K562 (cell line): ENCODE measurements around the gene PCDHGA12. TPM values are rescaled to one million over a fixed set of nuclear protein-coding genes. Genes with fewer than 3 reads are reported as not detected.

Experiments used
- CGGBP1 ChIP-seq: fragments of 250-450 bp; sonication (Bioruptor Pico); IDR thresholded peaks from 2 replicates; pipeline ENCODE4 v1.9.0; 2021; ENCODE audit warnings: mild to moderate bottlenecking
- KDM2B ChIP-seq: fragments of 250-450 bp; sonication (Bioruptor Pico); IDR thresholded peaks from 2 replicates; pipeline ENCODE4 v1.8.0; 2021; ENCODE audit warnings: mild to moderate bottlenecking, moderate library complexity
- RAD21 ChIP-seq, 2 experiments: fragments of 250-450 bp in 1 of 2; fragments of 450-650 bp in 1 of 2; sonication (Bioruptor Pico) in 1 of 2; formaldehyde crosslinking in 1 of 2; IDR thresholded peaks in 1 of 2; conservative IDR thresholded peaks in 1 of 2; 2 replicates each; pipeline versions ENCODE4 v1.4.0 to v1.8.0; 2020 to 2022; ENCODE audit warnings: mild to moderate bottlenecking in 2 of 2, moderate library complexity in 1 of 2
- RBM22 ChIP-seq: fragments of 200-400 bp; formaldehyde crosslinking; IDR thresholded peaks from 2 replicates; pipeline ENCODE4 v1.6.1; 2018; ENCODE audit warnings: low read length, low read depth; ENCODE audit not compliant: poor library complexity, severe bottlenecking
- SMC3 ChIP-seq: conservative IDR thresholded peaks from 2 replicates; pipeline ENCODE4 v1.6.1; 2011; ENCODE audit warnings: low read depth, low read length, improper control_type of control experiment; ENCODE audit not compliant: insufficient read depth
- ZC3H11A ChIP-seq: IDR thresholded peaks from 2 replicates; pipeline ENCODE4 v1.6.1; 2012; ENCODE audit warnings: low read depth, low read length, improper control_type of control experiment
- ZNF239 ChIP-seq: fragments of 250-450 bp; sonication (Bioruptor Pico); IDR thresholded peaks from 2 replicates; pipeline ENCODE4 v1.4.0; 2020; ENCODE audit warnings: mild to moderate bottlenecking
- polyA plus RNA-seq, 8 experiments: library from polyadenylated mRNA; depleted of rRNA in 4 of 8; stranded (reverse) in 5 of 8; unstranded in 3 of 8; fragments of >200 nt; fragmentation: Nextera tagmentation in 2 of 8; fragmentation: Illumina TruSeq in 1 of 8; extraction: Ambion mirVana in 2 of 8; extraction: Trizol in 1 of 8; gene quantifications; 2 replicates each; pipeline versions ENCODE4 v1.2.1 to v1.2.3, GENCODE V29; 2011 to 2014; ENCODE audit warnings: inconsistent platforms in 1 of 8, missing spikeins in 1 of 8
- total RNA-seq, 7 experiments: library from RNA; depleted of rRNA in 6 of 7; stranded (reverse); fragments of >200 nt in 6 of 7; fragmentation: Illumina TruSeq in 2 of 7; extraction: Trizol in 2 of 7; gene quantifications; 2 replicates each; pipeline versions ENCODE4 v1.2.1 to v1.2.3, GENCODE V29; 2011 to 2021; ENCODE audit warnings: low replicate concordance in 1 of 7
- TF ChIP-seq, protein P1 (sequence below), 3 experiments: IDR thresholded peaks in 2 of 3; conservative IDR thresholded peaks in 1 of 3; 2 replicates each; pipeline ENCODE4 v1.5.1; 2011 to 2012; ENCODE audit warnings: low read length in 3 of 3, mild to moderate bottlenecking in 3 of 3, control low read depth in 2 of 3, improper control_type of control experiment in 1 of 3, inconsistent platforms in 1 of 3, low read depth in 1 of 3, mixed read lengths in 1 of 3, moderate library complexity in 1 of 3; ENCODE audit not compliant: insufficient read depth in 2 of 3

The PCDHGA12 gene
- total and polyA plus RNA-seq, 9 of the 15 experiments (the other 6 are each of a cell fraction or from before 2014, with no cell fraction given) = 0.03 TPM; not detected in 8

GRCh38 chr5:141402553-141403243 lies 27.6 kb upstream of the PCDHGA12 start, which contains the start of gene PCDHGA9 (continued):
- TF ChIP-seq, protein P1, sequence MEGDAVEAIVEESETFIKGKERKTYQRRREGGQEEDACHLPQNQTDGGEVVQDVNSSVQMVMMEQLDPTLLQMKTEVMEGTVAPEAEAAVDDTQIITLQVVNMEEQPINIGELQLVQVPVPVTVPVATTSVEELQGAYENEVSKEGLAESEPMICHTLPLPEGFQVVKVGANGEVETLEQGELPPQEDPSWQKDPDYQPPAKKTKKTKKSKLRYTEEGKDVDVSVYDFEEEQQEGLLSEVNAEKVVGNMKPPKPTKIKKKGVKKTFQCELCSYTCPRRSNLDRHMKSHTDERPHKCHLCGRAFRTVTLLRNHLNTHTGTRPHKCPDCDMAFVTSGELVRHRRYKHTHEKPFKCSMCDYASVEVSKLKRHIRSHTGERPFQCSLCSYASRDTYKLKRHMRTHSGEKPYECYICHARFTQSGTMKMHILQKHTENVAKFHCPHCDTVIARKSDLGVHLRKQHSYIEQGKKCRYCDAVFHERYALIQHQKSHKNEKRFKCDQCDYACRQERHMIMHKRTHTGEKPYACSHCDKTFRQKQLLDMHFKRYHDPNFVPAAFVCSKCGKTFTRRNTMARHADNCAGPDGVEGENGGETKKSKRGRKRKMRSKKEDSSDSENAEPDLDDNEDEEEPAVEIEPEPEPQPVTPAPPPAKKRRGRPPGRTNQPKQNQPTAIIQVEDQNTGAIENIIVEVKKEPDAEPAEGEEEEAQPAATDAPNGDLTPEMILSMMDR (IDR thresholded peaks at IDR 0.05 in 2 of 3, conservative IDR thresholded peaks at IDR 0.05 in 1 of 3; ENCODE audit: insufficient read depth in 2 of 3, low read depth in 1 of 3, low read length in 3 of 3) = peak; percentile 56 to 61 (median 59)
- TF ChIP-seq CGGBP1 (CRISPR knock-in tag) = no peak
- TF ChIP-seq RBM22 = no peak
- TF ChIP-seq KDM2B (CRISPR knock-in tag) = no peak
- peak in 1 of 2 experiments; percentile 41; a peak in 2 of 4 replicates for TF ChIP-seq RAD21 (CRISPR knock-in tag; conservative IDR thresholded peaks at IDR 0.05 in 1 of 2, IDR thresholded peaks at IDR 0.05 in 1 of 2)
- no peak for TF ChIP-seq ZC3H11A
- 0 out of 2 replicates have a peak, but pooled peaks have one; percentile 13 for TF ChIP-seq SMC3
- TF ChIP-seq ZNF239 = no peak
- TF ChIP-seq, all 486 proteins: peak for 5
